Lower leg skin (tissue), 4 donors: ENCODE data around the gene IMMP1L. TPM values are rescaled to one million over a fixed set of nuclear protein-coding genes. Genes with fewer than 3 reads are reported as not detected.

Source experiments
- DNase-seq, 2 donors: peaks; one replicate each; pipeline ENCODE4 v3.0.0-alpha.2; 2019; ENCODE audit warnings: low spot score in 2 of 2
- H3K4me3 ChIP-seq: fragments of 200-600 bp; sonication (generic); 2 replicates; pipeline ENCODE4 v1.5.1; 2017; ENCODE audit warnings: mild to moderate bottlenecking, low read depth; ENCODE audit not compliant: poor library complexity, severe bottlenecking
- CTCF ChIP-seq, 3 donors: fragments of 450-650 bp; IDR thresholded peaks; one replicate each; pipeline ENCODE4 v1.5.1; 2016; ENCODE audit warnings: antibody characterized with exemption in 3 of 3, mild to moderate bottlenecking in 3 of 3, moderate library complexity in 2 of 3
- POLR2A ChIP-seq, 2 donors: fragments of 450-650 bp; IDR thresholded peaks; one replicate each; pipeline ENCODE4 v1.6.1; 2016 to 2017; ENCODE audit warnings: antibody characterized with exemption in 2 of 2, mild to moderate bottlenecking in 1 of 2, moderate library complexity in 1 of 2
- WGBS, 2 donors: methylation state at CpG; one replicate each; pipeline ENCODE4 v1.1.5; 2018; 5-methylcytosine and 5-hydroxymethylcytosine counted together
- intact Hi-C: fragments of 100-400 bp; cut with DNase I; formaldehyde crosslinking; loops from one replicate; pipeline ENCODE4 v1.15.0; 2023; ENCODE audit warnings: low total_unique reads
- total RNA-seq, 4 donors: library from RNA; depleted of rRNA; stranded (reverse); fragments of >200 nt; gene quantifications; one replicate each; pipeline ENCODE4 v1.1.0, GENCODE V29; 2016

IMMP1L gene
- total RNA-seq, 4 donors from 2014 or later, result 6.8 to 79.9 (median 26.4) TPM

- WGBS, 2 donors, result 85 to 87% methylated on average over 4 of the region's 4 CpGs
Observed at GRCh38 chr11:31484497-31484896, 24.9 kb downstream of the IMMP1L start.

GRCh38 chr11:31480930-31481329 lies 28.5 kb downstream of the IMMP1L start:
- no peak overlapping the region for H3K4me3 ChIP-seq
- intact Hi-C loops, result no loop called here
- DNase-seq, result no peak
- TF ChIP-seq CTCF (IDR thresholded peaks at IDR 0.05) (no peak), POLR2A (IDR thresholded peaks at IDR 0.05) (no peak)
- WGBS, 2 donors, result 85 to 90% methylated on average over 3 of the region's 3 CpGs

More at GRCh38 chr11:31484497-31484896, 24.9 kb downstream of the IMMP1L start:
- H3K4me3 ChIP-seq, result no peak overlapping the region
- TF ChIP-seq POLR2A (IDR thresholded peaks at IDR 0.05), result no peak
- TF ChIP-seq CTCF (IDR thresholded peaks at IDR 0.05), result no peak
- intact Hi-C loops, result no loop called here
- DNase-seq, result no peak

GRCh38 chr11:31479066-31479465 lies 30.4 kb downstream of the IMMP1L start:
- 91 to 94% methylated on average over 4 of the region's 4 CpGs for WGBS, 2 donors
- TF ChIP-seq CTCF (IDR thresholded peaks at IDR 0.05), result no peak
- no peak for TF ChIP-seq POLR2A (IDR thresholded peaks at IDR 0.05)
- intact Hi-C loops, result no loop called here
- no peak overlapping the region for H3K4me3 ChIP-seq
- no peak for DNase-seq

GRCh38 chr11:31478223-31478590 lies 31.2 kb downstream of the IMMP1L start:
- no peak overlapping the region for H3K4me3 ChIP-seq
- no peak for DNase-seq
- 85 to 88% methylated on average over 2 of the region's 2 CpGs for WGBS, 2 donors
- intact Hi-C loops, result no loop called here
- TF ChIP-seq CTCF (IDR thresholded peaks at IDR 0.05), result no peak
- TF ChIP-seq POLR2A (IDR thresholded peaks at IDR 0.05), result no peak

- no peak for TF ChIP-seq CTCF (IDR thresholded peaks at IDR 0.05)
- no peak for TF ChIP-seq POLR2A (IDR thresholded peaks at IDR 0.05)
- 85 to 87% methylated on average over 6 of the region's 6 CpGs for WGBS, 2 donors
- no peak for DNase-seq
- no peak overlapping the region for H3K4me3 ChIP-seq
- intact Hi-C loops, result no loop called here
Observed at GRCh38 chr11:31477528-31478222, 31.7 kb downstream of the IMMP1L start.

GRCh38 chr11:31474083-31474482 lies 35.3 kb downstream of the IMMP1L start:
- no peak for DNase-seq
- no peak overlapping the region for H3K4me3 ChIP-seq
- intact Hi-C loops, result no loop called here
- no peak for TF ChIP-seq POLR2A (IDR thresholded peaks at IDR 0.05)
- TF ChIP-seq CTCF (IDR thresholded peaks at IDR 0.05), result no peak
